Fibroblast of peridontal ligament (primary cell): Measurements from ENCODE around the gene DDX39B.

Source experiments
- DNase-seq: peaks from one replicate; pipeline ENCODE4 v3.0.0-alpha.2; 2010; ENCODE audit errors: extremely low read depth

DDX39B gene

DNA sequence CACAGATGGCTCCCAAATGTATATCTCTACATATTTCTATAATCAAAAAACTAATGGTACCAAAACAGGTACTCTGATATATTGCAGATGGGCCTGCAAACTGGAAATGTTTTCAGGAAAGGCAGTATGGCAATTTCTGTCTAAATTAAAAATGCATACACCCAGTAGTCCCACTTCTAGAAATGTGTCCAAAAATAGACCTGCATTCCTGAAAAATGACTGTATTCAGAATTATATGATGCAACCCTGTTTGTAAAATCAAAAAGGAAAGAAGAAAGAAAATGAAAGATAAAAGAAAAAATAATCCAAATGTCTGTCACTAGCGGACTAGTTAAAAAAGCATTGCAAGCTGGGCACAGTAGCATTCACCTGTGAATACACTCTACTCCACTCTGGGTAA is 56.7 kb downstream of the DDX39B start:
- DNase-seq, result peak; percentile 44

DNA sequence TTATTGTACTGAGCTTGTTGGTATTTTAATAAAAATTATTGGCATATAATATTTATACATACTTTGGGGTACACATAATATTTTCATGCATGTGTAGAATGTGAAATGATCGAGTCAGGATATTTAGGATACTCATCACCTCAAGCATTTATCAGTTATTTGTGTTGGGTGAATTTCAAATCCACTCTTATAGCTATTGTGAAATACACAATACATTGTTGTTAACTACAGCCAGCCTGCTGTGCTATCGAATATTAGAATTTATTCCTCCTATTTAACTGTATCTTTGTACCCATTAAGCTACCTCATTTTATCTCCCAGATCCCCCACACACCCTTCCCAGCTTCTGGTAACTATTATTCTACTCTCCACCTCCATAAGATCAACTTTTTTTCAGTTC is 58.4 kb downstream of the DDX39B start:
- no peak for DNase-seq

DNA sequence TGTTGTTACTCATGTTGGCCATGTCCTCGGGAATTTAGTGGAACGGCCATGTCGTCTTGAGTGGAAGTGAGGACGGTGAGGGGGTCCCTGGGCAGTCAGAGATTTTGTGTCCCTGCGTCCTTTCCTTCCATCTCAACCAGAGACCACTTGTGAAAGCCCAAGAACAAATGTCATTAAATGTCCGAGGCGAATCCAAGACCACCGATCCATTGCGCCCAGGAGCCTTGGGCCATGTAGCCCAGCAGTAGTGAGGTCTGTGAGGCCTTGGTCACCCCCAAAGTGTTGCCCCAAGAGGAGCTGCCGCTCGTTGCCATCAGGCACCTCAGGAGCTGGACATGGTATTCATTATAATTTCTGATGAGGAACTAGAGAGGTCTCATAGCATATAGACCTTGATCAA is 61.2 kb downstream of the DDX39B start:
- no peak for DNase-seq
